GM23338 (cell line): Measurements from ENCODE around the gene C16orf74.

Experiments used
- CREB1 ChIP-seq: fragments of 250-450 bp; sonication (Bioruptor Pico); IDR thresholded peaks from 2 replicates; pipeline ENCODE4 v1.5.0; 2020; ENCODE audit warnings: low read depth, mild to moderate bottlenecking, moderate library complexity
- EZH2 ChIP-seq: fragments of 200-600 bp; sonication (generic); IDR thresholded peaks from one replicate; pipeline ENCODE4 v1.8.0; 2017; ENCODE audit warnings: antibody characterized with exemption, mild to moderate bottlenecking, low read depth; ENCODE audit not compliant: unreplicated experiment
- EZH2phosphoT487 ChIP-seq: fragments of 200-600 bp; sonication (generic); IDR thresholded peaks from one replicate; pipeline ENCODE4 v1.8.1; 2018; ENCODE audit warnings: antibody characterized with exemption; ENCODE audit not compliant: unreplicated experiment
- NANOG ChIP-seq: IDR thresholded peaks from 2 replicates; pipeline ENCODE4 v1.6.1; 2016; ENCODE audit warnings: antibody characterized with exemption, borderline replicate concordance
- POLR2AphosphoS5 ChIP-seq: IDR thresholded peaks from 2 replicates; pipeline ENCODE4 v1.6.1; 2016; ENCODE audit warnings: antibody characterized with exemption, low read depth
- ZNF114 ChIP-seq: fragments of 250-450 bp; sonication (Bioruptor Pico); IDR thresholded peaks from 2 replicates; pipeline ENCODE4 v1.5.0; 2020; ENCODE audit warnings: mild to moderate bottlenecking, moderate library complexity
- TF ChIP-seq, protein P1 (sequence below): IDR thresholded peaks from one replicate; pipeline ENCODE4 v1.6.1; 2018; ENCODE audit warnings: antibody characterized with exemption; ENCODE audit not compliant: unreplicated experiment
- TF ChIP-seq, protein P2 (sequence below), 2 experiments: fragments of 200-600 bp in 1 of 2; sonication (generic) in 1 of 2; conservative IDR thresholded peaks; 2 replicates each; pipeline versions ENCODE4 v1.5.1 to v1.6.1; 2016 to 2017; ENCODE audit warnings: antibody characterized with exemption in 2 of 2, low read depth in 2 of 2, mild to moderate bottlenecking in 2 of 2, moderate library complexity in 1 of 2
- TF ChIP-seq, protein P3 (sequence below): IDR thresholded peaks from 2 replicates; pipeline ENCODE4 v1.6.1; 2016; ENCODE audit warnings: antibody characterized with exemption
- TF ChIP-seq, protein P4 (sequence below): fragments of 250-450 bp; sonication (Bioruptor Pico); IDR thresholded peaks from 2 replicates; pipeline ENCODE4 v1.5.0; 2020; ENCODE audit warnings: mild to moderate bottlenecking, moderate library complexity

DNA sequence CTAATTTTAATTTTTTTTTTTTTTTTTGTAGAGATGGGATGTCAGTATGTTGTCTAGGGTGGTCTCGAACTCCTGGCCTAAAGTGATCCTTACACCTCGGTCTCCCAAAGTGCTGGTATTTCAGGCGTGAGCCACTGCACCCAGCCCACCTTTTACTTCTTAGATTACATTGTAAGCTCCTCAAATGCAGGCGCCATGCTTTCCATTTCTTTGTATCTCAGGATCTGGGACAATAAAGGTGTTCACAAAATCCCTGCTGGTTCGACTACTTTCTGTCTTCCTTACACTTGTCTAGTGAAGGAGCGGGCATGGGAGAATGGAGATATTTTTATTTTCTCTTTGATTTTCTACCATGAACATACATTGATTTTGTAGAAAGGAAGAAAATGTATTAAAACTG lies 23.2 kb upstream of the C16orf74 start:
- TF ChIP-seq, protein P1, sequence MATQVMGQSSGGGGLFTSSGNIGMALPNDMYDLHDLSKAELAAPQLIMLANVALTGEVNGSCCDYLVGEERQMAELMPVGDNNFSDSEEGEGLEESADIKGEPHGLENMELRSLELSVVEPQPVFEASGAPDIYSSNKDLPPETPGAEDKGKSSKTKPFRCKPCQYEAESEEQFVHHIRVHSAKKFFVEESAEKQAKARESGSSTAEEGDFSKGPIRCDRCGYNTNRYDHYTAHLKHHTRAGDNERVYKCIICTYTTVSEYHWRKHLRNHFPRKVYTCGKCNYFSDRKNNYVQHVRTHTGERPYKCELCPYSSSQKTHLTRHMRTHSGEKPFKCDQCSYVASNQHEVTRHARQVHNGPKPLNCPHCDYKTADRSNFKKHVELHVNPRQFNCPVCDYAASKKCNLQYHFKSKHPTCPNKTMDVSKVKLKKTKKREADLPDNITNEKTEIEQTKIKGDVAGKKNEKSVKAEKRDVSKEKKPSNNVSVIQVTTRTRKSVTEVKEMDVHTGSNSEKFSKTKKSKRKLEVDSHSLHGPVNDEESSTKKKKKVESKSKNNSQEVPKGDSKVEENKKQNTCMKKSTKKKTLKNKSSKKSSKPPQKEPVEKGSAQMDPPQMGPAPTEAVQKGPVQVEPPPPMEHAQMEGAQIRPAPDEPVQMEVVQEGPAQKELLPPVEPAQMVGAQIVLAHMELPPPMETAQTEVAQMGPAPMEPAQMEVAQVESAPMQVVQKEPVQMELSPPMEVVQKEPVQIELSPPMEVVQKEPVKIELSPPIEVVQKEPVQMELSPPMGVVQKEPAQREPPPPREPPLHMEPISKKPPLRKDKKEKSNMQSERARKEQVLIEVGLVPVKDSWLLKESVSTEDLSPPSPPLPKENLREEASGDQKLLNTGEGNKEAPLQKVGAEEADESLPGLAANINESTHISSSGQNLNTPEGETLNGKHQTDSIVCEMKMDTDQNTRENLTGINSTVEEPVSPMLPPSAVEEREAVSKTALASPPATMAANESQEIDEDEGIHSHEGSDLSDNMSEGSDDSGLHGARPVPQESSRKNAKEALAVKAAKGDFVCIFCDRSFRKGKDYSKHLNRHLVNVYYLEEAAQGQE = no peak
- TF ChIP-seq, protein P2, sequence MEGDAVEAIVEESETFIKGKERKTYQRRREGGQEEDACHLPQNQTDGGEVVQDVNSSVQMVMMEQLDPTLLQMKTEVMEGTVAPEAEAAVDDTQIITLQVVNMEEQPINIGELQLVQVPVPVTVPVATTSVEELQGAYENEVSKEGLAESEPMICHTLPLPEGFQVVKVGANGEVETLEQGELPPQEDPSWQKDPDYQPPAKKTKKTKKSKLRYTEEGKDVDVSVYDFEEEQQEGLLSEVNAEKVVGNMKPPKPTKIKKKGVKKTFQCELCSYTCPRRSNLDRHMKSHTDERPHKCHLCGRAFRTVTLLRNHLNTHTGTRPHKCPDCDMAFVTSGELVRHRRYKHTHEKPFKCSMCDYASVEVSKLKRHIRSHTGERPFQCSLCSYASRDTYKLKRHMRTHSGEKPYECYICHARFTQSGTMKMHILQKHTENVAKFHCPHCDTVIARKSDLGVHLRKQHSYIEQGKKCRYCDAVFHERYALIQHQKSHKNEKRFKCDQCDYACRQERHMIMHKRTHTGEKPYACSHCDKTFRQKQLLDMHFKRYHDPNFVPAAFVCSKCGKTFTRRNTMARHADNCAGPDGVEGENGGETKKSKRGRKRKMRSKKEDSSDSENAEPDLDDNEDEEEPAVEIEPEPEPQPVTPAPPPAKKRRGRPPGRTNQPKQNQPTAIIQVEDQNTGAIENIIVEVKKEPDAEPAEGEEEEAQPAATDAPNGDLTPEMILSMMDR (conservative IDR thresholded peaks at IDR 0.05; ENCODE audit: low read depth in 2 of 2) = no peak
- no peak for TF ChIP-seq EZH2
- no peak for TF ChIP-seq EZH2phosphoT487
- TF ChIP-seq CREB1 (CRISPR knock-in tag) = no peak
- TF ChIP-seq, protein P3, sequence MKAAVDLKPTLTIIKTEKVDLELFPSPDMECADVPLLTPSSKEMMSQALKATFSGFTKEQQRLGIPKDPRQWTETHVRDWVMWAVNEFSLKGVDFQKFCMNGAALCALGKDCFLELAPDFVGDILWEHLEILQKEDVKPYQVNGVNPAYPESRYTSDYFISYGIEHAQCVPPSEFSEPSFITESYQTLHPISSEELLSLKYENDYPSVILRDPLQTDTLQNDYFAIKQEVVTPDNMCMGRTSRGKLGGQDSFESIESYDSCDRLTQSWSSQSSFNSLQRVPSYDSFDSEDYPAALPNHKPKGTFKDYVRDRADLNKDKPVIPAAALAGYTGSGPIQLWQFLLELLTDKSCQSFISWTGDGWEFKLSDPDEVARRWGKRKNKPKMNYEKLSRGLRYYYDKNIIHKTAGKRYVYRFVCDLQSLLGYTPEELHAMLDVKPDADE = no peak
- TF ChIP-seq POLR2AphosphoS5 = no peak
- TF ChIP-seq, protein P4, sequence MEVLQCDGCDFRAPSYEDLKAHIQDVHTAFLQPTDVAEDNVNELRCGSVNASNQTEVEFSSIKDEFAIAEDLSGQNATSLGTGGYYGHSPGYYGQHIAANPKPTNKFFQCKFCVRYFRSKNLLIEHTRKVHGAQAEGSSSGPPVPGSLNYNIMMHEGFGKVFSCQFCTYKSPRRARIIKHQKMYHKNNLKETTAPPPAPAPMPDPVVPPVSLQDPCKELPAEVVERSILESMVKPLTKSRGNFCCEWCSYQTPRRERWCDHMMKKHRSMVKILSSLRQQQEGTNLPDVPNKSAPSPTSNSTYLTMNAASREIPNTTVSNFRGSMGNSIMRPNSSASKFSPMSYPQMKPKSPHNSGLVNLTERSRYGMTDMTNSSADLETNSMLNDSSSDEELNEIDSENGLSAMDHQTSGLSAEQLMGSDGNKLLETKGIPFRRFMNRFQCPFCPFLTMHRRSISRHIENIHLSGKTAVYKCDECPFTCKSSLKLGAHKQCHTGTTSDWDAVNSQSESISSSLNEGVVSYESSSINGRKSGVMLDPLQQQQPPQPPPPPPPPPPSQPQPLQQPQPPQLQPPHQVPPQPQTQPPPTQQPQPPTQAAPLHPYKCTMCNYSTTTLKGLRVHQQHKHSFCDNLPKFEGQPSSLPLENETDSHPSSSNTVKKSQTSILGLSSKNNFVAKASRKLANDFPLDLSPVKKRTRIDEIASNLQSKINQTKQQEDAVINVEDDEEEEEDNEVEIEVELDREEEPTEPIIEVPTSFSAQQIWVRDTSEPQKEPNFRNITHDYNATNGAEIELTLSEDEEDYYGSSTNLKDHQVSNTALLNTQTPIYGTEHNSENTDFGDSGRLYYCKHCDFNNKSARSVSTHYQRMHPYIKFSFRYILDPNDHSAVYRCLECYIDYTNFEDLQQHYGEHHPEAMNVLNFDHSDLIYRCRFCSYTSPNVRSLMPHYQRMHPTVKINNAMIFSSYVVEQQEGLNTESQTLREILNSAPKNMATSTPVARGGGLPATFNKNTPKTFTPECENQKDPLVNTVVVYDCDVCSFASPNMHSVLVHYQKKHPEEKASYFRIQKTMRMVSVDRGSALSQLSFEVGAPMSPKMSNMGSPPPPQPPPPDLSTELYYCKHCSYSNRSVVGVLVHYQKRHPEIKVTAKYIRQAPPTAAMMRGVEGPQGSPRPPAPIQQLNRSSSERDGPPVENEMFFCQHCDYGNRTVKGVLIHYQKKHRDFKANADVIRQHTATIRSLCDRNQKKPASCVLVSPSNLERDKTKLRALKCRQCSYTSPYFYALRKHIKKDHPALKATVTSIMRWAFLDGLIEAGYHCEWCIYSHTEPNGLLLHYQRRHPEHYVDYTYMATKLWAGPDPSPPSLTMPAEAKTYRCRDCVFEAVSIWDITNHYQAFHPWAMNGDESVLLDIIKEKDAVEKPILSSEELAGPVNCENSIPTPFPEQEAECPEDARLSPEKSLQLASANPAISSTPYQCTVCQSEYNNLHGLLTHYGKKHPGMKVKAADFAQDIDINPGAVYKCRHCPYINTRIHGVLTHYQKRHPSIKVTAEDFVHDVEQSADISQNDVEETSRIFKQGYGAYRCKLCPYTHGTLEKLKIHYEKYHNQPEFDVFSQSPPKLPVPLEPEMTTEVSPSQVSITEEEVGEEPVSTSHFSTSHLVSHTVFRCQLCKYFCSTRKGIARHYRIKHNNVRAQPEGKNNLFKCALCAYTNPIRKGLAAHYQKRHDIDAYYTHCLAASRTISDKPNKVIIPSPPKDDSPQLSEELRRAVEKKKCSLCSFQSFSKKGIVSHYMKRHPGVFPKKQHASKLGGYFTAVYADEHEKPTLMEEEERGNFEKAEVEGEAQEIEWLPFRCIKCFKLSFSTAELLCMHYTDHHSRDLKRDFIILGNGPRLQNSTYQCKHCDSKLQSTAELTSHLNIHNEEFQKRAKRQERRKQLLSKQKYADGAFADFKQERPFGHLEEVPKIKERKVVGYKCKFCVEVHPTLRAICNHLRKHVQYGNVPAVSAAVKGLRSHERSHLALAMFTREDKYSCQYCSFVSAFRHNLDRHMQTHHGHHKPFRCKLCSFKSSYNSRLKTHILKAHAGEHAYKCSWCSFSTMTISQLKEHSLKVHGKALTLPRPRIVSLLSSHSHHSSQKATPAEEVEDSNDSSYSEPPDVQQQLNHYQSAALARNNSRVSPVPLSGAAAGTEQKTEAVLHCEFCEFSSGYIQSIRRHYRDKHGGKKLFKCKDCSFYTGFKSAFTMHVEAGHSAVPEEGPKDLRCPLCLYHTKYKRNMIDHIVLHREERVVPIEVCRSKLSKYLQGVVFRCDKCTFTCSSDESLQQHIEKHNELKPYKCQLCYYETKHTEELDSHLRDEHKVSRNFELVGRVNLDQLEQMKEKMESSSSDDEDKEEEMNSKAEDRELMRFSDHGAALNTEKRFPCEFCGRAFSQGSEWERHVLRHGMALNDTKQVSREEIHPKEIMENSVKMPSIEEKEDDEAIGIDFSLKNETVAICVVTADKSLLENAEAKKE (CRISPR knock-in tag) = no peak
- TF ChIP-seq NANOG = no peak
- TF ChIP-seq ZNF114 (CRISPR knock-in tag) = no peak
